GM18909 (cell line): ENCODE data around the gene RAET1L.
"Not testable (repeated sequence)": the region's sequence is repeated elsewhere in the genome, so short reads cannot be mapped to it uniquely, and the experiment has no call there.

Experiments used
- ATAC-seq: cut with Tn5 transposase; IDR thresholded peaks from one replicate; pipeline ENCODE4 v1.9.1; 2021; ENCODE audit warnings: mild to moderate bottlenecking; ENCODE audit not compliant: unreplicated experiment, poor library complexity

Gene RAET1L

DNA sequence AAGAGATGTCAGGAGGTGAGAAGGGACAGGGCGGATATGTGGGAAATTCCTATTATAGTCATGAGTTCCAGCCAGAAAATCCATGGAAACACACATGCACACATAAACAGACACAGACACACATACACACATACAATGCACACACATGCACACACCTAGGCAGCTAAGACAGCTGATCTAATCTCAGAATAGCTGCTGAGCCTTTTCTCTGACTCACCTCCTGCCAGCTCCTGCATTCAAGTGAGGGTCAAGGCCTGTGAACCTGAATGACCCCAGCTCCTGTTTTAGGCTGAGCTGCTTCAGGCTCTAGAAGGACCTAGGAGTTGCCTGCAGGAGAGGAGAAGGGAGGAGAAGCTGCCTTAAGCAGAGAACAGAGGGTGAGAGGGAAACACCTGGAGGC lies 21.6 kb upstream of the RAET1L start:
- ATAC-seq: no peak

DNA sequence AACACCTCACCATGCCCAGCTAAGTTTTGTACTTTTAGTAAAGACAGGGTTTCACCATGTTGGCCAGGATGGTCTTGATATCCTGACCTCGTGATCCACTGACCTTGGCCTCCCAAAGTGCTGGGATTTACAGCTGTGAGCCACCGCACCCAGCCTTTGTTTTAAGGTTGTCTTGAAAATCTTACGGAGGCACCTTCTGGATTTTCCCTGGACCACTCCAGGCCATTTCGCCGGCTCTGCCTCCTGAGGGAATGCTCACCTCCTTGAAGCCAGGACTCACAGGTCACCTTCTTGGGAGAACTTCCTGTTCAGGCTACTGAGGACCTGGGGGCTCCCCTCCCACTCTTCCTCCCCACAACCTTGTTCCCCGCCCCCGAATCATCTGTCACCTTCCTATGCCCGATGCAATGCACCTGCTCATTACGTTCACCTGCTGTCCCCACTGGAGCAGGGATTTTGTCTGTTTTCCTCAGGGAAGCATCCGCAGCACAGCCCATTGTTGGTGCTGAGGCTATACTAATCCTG lies 19.4 kb upstream of the RAET1L start:
- ATAC-seq: no peak

DNA sequence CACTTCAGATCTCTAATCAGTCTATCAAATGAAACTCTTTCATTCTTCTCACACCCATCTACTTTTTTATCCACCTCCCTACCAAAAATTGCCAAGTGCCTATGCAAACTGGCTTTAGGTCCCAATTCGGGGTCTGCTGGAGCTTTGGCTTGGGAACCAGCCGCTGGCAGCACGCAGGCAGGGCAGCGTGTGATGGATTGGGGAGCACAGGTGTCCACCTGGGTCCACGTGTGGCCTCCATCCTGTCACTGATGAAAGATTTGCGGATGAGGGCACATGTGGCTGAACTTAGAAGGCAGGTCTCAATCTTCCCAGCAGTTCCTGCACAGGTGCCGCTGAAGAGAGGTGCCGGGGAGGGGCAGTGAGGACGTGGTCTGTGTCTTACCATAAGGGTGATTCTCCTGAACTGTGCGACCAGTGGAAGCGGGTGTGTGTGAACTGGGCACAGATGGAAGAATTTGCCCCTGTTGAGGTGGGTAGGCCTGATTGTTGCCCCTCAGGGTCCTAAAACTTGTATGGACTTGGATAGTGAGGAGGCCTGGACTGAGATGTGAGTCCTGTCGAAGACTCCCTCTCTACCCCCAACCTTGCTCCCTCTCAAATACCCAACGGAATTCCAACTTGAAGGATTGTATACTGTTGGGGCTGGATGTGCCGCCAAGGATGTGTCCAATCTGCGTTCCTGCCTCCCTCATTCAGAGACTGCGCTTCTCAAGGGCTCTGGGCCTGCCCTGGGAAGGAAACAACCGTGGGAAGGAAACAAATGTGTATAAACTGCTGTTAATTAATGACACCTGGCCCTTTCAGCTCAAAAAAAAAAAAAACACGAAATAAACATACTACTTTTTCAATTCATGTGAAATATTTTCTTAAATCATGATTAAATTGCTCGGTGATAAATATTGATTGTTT lies 18.4 kb upstream of the RAET1L start:
- no peak for ATAC-seq

DNA sequence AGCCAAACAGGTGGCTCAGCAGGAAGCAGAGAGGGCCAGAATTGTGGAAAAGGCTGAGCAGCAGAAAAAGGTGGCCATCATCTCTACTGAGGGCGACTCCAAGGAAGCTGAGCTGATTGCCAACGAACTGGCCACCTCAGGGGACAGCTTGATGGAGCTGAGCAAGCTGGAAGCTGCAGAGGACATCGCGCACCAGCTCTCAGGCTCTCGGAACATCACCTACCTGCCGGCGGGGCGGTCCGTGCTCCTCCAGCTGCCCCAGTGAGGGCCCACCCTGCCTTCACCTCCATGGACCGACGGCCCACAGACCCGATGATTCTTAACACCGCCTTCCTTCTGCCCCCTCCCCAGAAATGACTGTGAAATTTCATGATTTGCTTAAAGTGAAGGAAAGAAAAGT lies 17.8 kb upstream of the RAET1L start:
- ATAC-seq: no peak

DNA sequence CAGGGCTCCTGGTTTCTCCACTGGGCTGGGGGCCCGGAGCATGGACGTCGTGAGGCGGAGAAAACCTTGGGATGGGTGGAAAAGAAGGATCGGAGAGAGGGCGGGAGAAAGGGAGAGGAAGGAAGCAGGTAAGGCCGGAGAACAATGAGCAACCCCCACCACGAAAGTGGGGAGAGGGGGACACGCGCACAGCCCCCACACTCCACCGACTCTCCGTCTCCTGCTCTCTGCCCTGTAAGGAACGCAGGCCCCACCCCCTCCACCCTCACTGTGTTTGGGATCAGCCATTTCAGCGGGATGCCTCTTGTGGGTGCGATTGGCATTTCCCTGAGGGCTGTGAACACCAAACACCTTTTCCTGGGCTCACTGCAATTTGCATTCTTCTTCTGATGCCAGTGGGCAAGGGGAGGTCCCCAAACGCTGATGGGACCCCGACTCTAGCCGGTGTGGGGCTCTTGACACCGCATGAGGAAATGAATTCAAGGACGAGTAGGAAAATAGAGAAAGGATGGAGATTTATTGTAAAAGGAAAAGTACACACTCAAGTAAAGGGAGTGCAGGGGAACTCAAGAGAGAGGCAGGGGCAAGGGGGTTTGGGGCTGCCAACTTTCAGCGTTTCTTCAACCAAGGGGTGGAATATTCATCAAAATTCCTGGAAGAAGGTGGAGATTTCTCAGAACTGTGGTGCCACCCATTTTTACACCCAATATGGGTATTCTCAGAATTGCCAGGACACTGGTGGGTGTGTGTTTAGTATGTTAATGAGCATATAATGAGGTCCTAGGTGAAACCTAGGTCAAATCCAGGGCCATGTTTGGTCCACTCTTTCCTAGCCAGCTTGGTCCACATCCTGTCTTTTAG lies 13.1 kb upstream of the RAET1L start:
- ATAC-seq: no peak

DNA sequence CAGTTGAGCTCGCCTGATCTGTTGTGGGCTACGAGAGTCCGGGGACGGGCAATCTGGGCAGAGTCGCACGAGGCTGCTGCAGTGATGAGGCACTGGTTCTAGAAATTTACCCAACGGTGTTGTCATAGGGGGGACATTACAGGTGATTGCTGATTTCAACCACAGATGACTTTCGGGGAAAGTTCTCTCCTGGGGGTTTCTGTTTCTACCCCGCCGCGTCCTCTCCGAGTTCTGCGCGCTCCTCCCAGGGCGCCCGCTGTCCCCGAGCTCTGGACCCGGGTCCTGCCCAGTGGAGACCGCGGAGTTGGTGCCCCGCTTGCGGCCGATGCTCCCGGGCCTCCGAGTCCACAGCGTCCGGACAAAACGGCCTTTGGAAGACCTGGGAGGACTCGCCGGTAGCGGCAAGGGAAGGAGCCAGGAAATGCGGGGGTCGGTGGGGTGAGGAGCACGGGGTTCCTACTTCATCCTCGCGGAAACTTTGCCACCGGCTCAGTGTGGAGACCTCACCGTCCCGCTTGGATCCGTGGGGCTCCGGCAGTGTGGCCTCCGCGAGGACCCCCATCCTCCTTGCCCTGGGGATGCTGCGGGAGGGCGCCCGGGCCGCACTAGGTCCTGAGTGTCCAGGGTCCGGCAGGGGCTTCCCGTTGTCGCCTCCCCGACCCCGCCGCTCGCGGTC lies 12.3 kb upstream of the RAET1L start:
- no peak for ATAC-seq

DNA sequence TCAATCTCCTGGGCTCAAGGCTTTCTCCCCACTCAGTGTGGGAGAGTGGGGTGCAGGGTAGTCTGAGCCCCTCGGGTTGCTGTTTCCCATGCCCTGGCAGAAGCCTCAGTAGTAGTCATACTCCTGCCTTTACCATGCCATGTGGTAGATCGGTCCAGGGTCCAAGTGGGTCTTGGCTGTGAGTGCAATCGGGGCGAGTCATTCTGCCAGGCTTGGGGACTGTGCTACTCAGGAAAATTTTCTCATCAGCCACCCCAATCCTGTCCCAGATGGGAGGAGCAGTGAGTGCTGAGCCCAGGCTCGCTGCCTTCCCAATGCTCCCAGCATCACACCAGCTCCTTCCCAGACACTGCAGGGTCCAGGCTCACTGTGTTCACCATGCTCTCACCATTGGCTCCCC lies 10.7 kb upstream of the RAET1L start:
- no peak for ATAC-seq

DNA sequence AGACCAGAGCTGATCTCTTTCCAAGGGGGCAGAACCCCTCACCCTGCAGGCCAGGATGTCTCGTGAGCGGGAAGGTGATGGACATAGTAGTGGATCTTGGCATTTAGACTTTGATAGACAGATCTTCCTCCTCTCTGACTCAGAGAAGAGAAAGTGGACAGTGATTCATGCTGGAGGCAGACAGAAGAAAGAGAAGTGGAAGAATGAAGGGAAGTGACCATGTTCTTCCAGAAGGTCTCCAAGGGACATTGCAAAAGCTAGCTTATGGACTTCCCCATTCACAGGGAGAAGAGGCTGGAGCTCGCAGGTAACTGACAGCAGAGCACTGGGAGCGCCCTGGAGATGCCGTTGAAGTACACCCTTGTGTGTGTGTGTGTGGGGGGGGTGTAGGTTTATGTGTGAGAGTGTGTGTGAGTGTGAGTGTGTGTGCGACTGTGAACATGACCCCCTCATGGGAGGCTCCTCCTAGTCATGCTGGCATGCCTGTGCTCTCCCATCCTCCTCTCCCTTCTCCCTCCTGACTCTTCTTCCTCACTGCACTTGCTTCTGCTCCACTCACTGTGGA lies 8.0 kb upstream of the RAET1L start:
- ATAC-seq: no peak

DNA sequence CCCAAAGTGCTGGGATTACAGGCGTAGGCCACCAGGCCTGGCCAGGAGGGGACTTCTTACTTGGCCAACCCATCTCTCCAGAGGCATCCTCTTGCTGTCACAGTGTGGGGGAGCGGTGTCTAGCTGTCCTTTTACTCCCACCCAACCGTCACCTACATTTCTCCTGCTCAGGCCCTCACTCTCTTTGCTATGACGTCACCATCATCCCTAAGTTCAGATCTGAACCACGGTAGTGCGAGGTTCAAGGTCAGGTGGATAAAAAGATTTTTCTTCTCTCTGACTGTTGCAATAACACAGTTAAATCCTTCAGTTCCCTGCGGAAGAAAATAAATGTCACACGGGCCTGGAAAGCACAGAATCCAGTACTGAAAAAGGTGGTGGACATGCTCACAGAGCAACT lies 7.3 kb upstream of the RAET1L start:
- no peak for ATAC-seq

DNA sequence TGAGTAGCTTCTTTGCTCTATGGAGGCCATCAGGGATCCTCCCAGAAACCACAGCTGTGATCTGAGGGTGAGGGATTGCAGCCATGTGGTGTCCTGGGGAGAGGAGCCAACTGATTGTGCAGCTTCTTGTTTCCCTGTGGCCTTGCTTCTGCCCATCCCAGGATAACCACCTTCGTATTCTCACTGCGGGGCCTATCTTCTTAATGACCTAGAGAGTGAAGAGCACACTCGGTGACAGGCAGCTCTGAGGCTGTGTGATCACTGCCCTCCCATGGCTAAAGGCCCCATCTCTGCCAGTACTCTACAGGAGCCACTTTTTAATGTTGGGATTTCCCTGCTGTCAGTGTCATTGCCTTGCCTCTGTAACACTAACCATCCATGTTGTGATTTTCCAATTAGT lies 5.3 kb upstream of the RAET1L start:
- ATAC-seq: no peak

DNA sequence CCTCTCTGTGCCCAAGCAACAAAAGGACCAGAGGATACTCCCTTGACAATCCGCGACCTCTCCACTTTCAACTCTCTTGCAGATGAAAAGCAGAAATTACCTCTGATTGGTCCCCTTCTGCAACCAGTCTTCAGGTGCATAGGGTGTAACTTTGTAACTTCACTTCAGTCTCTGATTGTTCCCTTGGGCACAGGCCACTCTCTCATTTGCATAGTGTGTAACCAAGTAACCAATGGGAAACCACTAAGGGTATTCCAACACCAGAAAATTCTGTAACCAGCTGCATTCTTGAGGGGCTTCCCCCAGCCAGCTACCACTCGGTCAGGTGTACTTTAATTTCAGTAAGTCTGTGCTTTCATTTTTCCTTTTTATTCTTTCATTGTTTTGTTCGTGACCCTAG lies 4.4 kb upstream of the RAET1L start:
- ATAC-seq: no peak

DNA sequence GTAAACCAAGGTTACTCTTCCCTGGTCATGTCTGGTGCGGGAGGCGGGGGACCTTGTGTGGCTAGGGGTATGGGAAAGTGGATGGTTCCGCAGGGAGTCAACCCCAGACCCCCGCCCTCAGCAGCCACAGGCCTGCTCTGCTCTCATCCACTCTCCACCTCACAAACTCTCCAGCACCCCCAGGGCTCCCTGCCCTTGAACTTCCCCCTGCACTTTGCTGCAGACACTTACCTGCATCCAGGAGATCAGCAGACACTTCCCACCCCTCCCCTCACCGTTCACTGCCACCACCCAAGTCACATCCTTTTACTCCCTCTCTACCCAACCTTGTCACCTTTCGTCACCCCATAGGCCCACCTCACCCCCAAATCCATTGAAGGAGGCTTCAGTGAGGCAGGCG lies 3.9 kb upstream of the RAET1L start:
- ATAC-seq: no peak

DNA sequence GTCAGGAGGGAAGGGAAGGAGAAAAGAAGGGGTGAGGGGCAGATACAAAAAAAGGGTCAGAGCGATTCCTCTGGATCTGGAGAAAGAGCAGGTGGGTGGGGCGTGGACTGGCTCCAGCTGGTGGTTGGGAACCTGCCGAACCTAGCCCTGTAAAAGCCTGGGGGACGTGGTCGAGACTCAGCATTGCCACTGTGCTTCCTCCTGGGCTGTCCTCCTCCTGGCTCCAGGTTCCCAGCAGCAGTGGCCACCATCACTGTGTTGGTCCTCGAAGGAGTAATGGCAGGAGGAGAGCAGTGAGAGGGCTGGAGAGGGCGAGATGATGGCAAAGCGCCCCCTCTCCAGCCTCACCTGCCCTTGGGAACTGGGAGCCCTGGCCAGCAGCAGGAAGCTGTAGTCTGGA lies 3.5 kb upstream of the RAET1L start:
- no peak for ATAC-seq

DNA sequence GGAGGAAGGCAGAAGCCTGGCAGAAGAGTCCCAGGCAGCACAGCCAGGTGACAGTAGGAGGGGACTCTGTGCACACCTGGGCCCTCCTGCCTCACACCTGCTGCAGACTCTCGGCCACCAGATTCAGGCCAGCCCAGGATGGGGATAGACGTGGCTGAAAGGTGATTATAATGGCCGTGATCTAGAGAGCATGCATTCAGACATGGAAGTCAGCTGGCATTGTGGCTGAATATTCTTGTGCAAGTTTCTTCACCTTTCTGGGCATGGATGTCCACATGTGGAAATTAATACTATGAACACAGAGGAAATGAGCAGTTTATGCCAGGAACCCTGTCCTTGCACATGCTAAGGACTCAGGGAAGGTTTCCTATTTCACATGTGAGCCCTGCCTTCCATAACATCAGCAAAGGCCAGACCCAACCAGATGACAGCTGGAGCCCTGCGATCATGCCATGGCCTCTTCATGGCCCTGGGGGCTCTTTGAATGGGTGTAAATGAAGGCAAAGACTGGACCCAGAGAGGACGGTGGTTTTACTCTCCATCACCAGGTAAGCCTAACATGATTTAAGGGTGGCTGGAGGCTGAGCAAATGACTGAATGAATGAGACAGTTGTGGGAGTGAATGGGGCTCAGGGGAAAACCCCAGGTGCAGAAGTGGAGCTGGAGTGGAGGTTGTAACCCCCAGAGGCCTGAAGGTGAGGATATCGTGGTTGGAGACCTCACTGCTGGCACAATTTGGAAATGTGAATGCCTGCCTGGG lies 2.7 kb upstream of the RAET1L start:
- ATAC-seq: no peak

DNA sequence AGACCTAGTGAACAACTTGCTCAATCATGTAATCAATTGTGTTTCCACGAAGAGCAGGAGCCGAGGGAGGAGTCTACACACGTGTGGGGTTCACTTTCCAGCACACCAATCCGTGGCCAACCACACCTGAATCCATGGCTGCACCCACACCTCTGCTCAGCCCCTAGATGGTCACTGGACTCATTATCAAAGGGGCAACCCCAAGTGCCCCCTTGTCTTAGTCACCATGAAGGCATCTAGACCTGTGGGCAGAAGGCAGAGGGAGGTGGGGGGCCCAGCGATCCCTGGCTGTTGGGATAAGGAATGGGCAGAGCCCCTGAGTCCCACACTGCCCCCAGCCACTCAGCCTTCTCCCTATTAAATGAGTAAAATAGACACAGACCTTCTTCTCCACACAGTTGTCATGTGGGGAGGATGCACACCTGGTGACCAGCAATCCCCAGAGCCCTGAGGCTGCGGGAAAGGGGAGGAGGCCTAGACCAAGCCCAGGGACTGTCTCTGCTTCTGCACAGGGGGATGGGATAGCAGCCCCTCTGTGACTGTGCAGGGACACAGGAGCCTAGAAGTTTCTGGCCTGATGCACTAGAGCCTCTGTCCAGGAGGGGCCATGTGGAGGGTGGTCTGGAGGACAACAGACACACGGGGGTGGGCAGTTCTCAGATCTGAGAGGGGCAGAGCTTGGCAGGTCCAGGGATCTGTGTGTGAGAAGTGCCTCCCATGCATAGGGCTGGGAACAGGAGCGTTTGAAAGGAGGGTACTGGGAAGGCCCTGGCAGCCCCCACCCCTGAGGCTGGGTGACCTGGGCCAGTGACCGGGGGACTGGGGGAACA lies 1.9 kb upstream of the RAET1L start:
- no peak for ATAC-seq

DNA sequence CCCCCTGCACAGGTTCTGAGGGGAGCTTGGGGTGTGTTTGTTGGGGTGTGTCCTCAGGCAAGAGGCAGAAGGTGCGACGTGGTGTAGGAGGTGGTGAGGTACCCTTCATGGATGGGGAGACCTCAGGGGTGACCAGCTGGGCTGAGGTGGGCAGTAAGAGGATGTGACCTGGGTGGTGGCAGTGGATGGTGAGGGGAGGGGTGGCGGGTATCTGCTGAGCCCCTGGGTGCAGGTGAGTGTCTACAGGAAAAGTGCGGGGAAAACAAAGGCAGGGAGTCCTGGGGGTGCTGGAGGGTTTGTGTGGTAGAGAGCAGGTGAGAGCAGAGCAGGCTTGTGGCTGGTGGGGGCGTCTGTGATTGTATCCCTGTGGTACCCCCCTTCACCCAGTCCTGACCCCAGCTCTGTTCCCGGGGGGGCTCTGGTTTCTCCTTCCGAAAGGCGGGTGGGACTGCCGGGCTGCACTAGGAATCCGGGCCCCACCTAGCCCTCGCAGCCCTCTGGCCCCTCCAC lies 631 bp downstream of the RAET1L start:
- no peak for ATAC-seq

DNA sequence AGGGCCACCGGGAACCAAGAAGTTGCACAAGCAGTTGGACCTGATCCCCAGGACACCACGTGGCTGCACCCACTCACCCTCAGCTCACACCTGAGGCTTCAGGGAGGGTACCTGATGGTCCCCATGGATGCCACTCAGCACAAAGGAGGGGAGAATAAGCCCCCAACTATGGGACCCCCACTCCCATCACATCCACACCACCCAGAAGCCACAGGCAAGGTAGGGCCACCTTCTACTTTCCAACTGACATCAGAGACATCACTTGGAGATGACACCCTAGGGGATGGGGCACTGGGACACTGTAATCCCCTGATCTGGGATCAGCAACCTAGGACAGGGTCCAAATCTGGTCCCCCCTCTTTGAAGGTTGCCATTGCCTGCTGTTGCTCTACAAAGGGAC lies 1.3 kb downstream of the RAET1L start:
- ATAC-seq: not testable (repeated sequence)

DNA sequence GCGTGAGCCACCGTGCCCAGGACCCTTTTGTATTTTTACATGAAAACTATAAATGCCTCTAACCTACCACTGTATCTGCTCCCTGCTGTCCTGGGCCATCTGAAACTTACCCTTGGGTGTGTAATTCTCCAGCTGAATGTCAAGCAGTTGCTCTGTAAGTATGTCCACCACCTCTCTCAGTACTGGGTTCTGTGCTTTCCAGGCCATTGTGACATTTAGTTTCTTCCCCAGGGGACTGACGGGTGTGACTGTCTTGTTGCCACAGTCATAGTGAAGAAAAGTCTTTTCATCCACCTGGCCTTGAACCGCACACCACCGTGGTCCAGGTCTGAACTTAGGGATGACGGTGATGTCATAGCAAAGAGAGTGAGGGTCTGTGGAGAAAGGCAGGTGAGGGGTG lies 3.5 kb downstream of the RAET1L start:
- not testable (repeated sequence) for ATAC-seq
